Measurements from ENCODE around the gene GTPBP6. TPM values are rescaled to one million over a fixed set of nuclear protein-coding genes. Genes with fewer than 3 reads are reported as not detected.
"Not testable (repeated sequence)": the region's sequence is repeated elsewhere in the genome, so short reads cannot be mapped to it uniquely, and the experiment has no call there.

Gene GTPBP6
- total RNA-seq, 2 donors from 2014 or later, result 48.0 to 55.6 TPM

- intact Hi-C loops (cut with DNase I); ATAC-seq; DNase-seq: not testable (repeated sequence)
These were observed 11.9 kb downstream of the GTPBP6 start for GRCh38 chrX:306614-307251.

- DNase-seq, ATAC-seq: not testable (repeated sequence)
These were observed 12.6 kb downstream of the GTPBP6 start for GRCh38 chrX:305781-306613.

GRCh38 chrX:302975-303374 is 15.6 kb downstream of the GTPBP6 start:
- ATAC-seq, result no peak
- intact Hi-C loops (cut with DNase I), result no loop called here
- DNase-seq, result peak; percentile 15

More at GRCh38 chrX:305781-306613, 12.6 kb downstream of the GTPBP6 start:
- intact Hi-C loops (cut with DNase I), result not testable (repeated sequence)

- ATAC-seq (no peak), DNase-seq (no peak)
- intact Hi-C loops (cut with DNase I), result no loop called here
These were observed 18.3 kb downstream of the GTPBP6 start for GRCh38 chrX:300334-300733.

GRCh38 chrX:298993-299392 is 19.6 kb downstream of the GTPBP6 start:
- peak; percentile 15 for DNase-seq
- ATAC-seq, result no peak
- intact Hi-C loops (cut with DNase I), result no loop called here

- ATAC-seq (no peak), DNase-seq (peak; percentile 15)
- intact Hi-C loops (cut with DNase I), result no loop called here
These were observed 23.5 kb downstream of the GTPBP6 start for GRCh38 chrX:295136-295535.

- DNase-seq (no peak), ATAC-seq (no peak)
- intact Hi-C loops (cut with DNase I), result no loop called here
These were observed 25.4 kb downstream of the GTPBP6 start for GRCh38 chrX:292900-293897.

GRCh38 chrX:291411-291901 is 27.1 kb downstream of the GTPBP6 start:
- peak; percentile 10 for DNase-seq
- intact Hi-C loops (cut with DNase I), result no loop called here
- ATAC-seq, result no peak

- ATAC-seq (no peak), DNase-seq (peak; percentile 13)
- intact Hi-C loops (cut with DNase I), result no loop called here
These were observed 28.0 kb downstream of the GTPBP6 start for GRCh38 chrX:290476-291166.

- intact Hi-C loops (cut with DNase I), result no loop called here
- DNase-seq, result peak; percentile 19
- no peak for ATAC-seq
These were observed 30.0 kb downstream of the GTPBP6 start for GRCh38 chrX:288561-288991.

- ATAC-seq, result no peak
- DNase-seq, result no peak
- intact Hi-C loops (cut with DNase I), result no loop called here
These were observed 30.9 kb downstream of the GTPBP6 start for GRCh38 chrX:287670-288069.

GRCh38 chrX:285076-285677 is 33.4 kb downstream of the GTPBP6 start:
- ATAC-seq, result no peak
- intact Hi-C loops (cut with DNase I), result no loop called here
- peak; percentile 1 for DNase-seq

GRCh38 chrX:283115-283845 is 35.3 kb downstream of the GTPBP6 start:
- DNase-seq (peak; percentile 91), ATAC-seq (peak; percentile 99)
- intact Hi-C loops (cut with DNase I), result no loop called here

- peak; percentile 3 for DNase-seq
- ATAC-seq, result not testable (repeated sequence)
These were observed 36.5 kb downstream of the GTPBP6 start for GRCh38 chrX:282000-282681.

GRCh38 chrX:281166-281999 is 37.2 kb downstream of the GTPBP6 start, which contains the start of gene PLCXD1:
PLCXD1 (plus strand) TSS chrX:281381; CDS start chrX:284188, 2,807 bp downstream.
- intact Hi-C loops (cut with DNase I), result no loop called here
- ATAC-seq, result peak in 1 of 2 donors; percentile 4
- peak; percentile 4 for DNase-seq

More at GRCh38 chrX:282000-282681, 36.5 kb downstream of the GTPBP6 start:
- intact Hi-C loops (cut with DNase I), result not testable (repeated sequence)

GRCh38 chrX:280722-281121 is 37.9 kb downstream of the GTPBP6 start:
- ATAC-seq; DNase-seq; intact Hi-C loops (cut with DNase I): not testable (repeated sequence)

All from left cardiac atrium (tissue), 4 donors.